22Rv1 (cell line): ENCODE data around the gene QSER1.

Experiments used
- ZFX ChIP-seq: fragments of 450-650 bp; IDR thresholded peaks from 2 replicates; pipeline ENCODE4 v1.6.1; 2017; ENCODE audit warnings: antibody characterized with exemption, borderline replicate concordance
- TF ChIP-seq, protein P1 (sequence below): fragments of 450-650 bp; IDR thresholded peaks from 2 replicates; pipeline ENCODE4 v1.5.1; 2017; ENCODE audit warnings: mild to moderate bottlenecking

DNA sequence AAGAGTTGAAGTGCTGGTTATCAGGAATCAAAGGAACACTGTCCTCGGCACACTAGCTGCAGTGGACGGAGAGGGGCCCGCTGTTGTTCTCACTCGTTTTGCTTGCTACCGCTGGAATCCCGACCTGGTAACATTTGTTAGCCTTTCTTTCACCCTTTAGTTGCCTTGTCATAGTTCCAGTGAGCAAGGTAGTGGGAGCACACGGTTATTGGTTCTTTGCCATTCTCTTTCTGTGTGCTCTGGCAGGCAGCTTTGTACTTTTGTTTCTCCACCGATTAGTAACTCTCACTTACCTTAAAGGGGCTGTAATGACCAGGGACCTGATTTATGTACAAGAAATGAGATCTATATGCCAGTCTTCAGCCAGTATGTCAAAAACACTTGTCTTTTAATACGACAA, 124.9 kb downstream of the QSER1 start:
- TF ChIP-seq, protein P1, sequence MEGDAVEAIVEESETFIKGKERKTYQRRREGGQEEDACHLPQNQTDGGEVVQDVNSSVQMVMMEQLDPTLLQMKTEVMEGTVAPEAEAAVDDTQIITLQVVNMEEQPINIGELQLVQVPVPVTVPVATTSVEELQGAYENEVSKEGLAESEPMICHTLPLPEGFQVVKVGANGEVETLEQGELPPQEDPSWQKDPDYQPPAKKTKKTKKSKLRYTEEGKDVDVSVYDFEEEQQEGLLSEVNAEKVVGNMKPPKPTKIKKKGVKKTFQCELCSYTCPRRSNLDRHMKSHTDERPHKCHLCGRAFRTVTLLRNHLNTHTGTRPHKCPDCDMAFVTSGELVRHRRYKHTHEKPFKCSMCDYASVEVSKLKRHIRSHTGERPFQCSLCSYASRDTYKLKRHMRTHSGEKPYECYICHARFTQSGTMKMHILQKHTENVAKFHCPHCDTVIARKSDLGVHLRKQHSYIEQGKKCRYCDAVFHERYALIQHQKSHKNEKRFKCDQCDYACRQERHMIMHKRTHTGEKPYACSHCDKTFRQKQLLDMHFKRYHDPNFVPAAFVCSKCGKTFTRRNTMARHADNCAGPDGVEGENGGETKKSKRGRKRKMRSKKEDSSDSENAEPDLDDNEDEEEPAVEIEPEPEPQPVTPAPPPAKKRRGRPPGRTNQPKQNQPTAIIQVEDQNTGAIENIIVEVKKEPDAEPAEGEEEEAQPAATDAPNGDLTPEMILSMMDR: no peak
- TF ChIP-seq ZFX: no peak
